Neural cell (in vitro differentiated cells): ENCODE data around the gene NFKBIA. TPM values are rescaled to one million over a fixed set of nuclear protein-coding genes. Genes with fewer than 3 reads are reported as not detected.
"Not testable (repeated sequence)": the region's sequence is repeated elsewhere in the genome, so short reads cannot be mapped to it uniquely, and the experiment has no call there.

Source experiments
- H2AFZ ChIP-seq: fragments of 200-600, 300-800 bp; sonication (generic), shearing (Covaris generic); 2 replicates; pipeline ENCODE4 v1.6.0; 2014; ENCODE audit warnings: low read depth, mild to moderate bottlenecking, antibody characterized with exemption, low read length, moderate library complexity
- H3F3A ChIP-seq: fragments of 200-600 bp; shearing (Covaris generic); 2 replicates; pipeline ENCODE4 v1.6.1; 2016; ENCODE audit warnings: mild to moderate bottlenecking, moderate library complexity, mixed read lengths, antibody characterized with exemption, low read length; ENCODE audit not compliant: insufficient read depth, poor library complexity, severe bottlenecking
- H3K27ac ChIP-seq: fragments of 200-600, 300-800 bp; sonication (generic), shearing (Covaris generic); 2 replicates; pipeline ENCODE4 v1.5.1; 2014; ENCODE audit warnings: mild to moderate bottlenecking, low read length, moderate library complexity
- H3K27me3 ChIP-seq: fragments of 300-800, 200-600 bp; sonication (generic), shearing (Covaris generic); 2 replicates; pipeline ENCODE4 v1.6.0; 2014; ENCODE audit warnings: mild to moderate bottlenecking, low read depth, low read length, moderate library complexity; ENCODE audit not compliant: insufficient read depth
- H3K36me3 ChIP-seq: fragments of 300-800, 200-600 bp; sonication (generic), shearing (Covaris generic); 2 replicates; pipeline ENCODE4 v1.5.1; 2014; ENCODE audit warnings: mild to moderate bottlenecking, antibody characterized with exemption, low read length, moderate library complexity; ENCODE audit not compliant: insufficient read depth
- H3K4me2 ChIP-seq: fragments of 300-800, 200-600 bp; sonication (generic), shearing (Covaris generic); 2 replicates; pipeline ENCODE4 v1.6.0; 2014; ENCODE audit warnings: mild to moderate bottlenecking, low read length
- H3K4me3 ChIP-seq: fragments of 300-800, 200-600 bp; sonication (generic), shearing (Covaris generic); 2 replicates; pipeline ENCODE4 v1.5.1; 2014; ENCODE audit warnings: mild to moderate bottlenecking, low read length, moderate library complexity
- H3K79me2 ChIP-seq: fragments of 200-600 bp; shearing (Covaris generic); replicated peaks from 2 replicates; pipeline ENCODE4 v1.6.0; 2014; ENCODE audit warnings: mild to moderate bottlenecking, low read length, moderate library complexity; ENCODE audit not compliant: insufficient read depth
- H3K9ac ChIP-seq: fragments of 300-800, 200-600 bp; sonication (generic), shearing (Covaris generic); 2 replicates; pipeline ENCODE4 v1.6.1; 2016; ENCODE audit warnings: mild to moderate bottlenecking, low read length, mixed read lengths
- H3K9me2 ChIP-seq: fragments of 200-600 bp; shearing (Covaris generic); 2 replicates; pipeline ENCODE4 v1.6.1; 2016; ENCODE audit warnings: mild to moderate bottlenecking, low read length, mixed read lengths; ENCODE audit not compliant: insufficient read depth
- H3K9me3 ChIP-seq: fragments of 200-600, 300-800 bp; sonication (generic), shearing (Covaris generic); 2 replicates; pipeline ENCODE4 v1.6.1; 2016; ENCODE audit warnings: mild to moderate bottlenecking, mixed run types, low read length, moderate library complexity, mixed read lengths
- H4K20me1 ChIP-seq: fragments of 200-600 bp; shearing (Covaris generic); 2 replicates; pipeline ENCODE4 v1.6.1; 2016; ENCODE audit warnings: mild to moderate bottlenecking, mixed run types; ENCODE audit not compliant: insufficient read depth
- CTCF ChIP-seq: fragments of 450-650 bp; IDR thresholded peaks from 2 replicates; pipeline ENCODE4 v1.5.1; 2014; ENCODE audit warnings: antibody characterized with exemption, mild to moderate bottlenecking, moderate library complexity; ENCODE audit not compliant: poor library complexity, severe bottlenecking
- EP300 ChIP-seq: fragments of 450-650 bp; conservative IDR thresholded peaks from 2 replicates; pipeline ENCODE4 v1.6.1; 2014; ENCODE audit warnings: antibody characterized with exemption, mild to moderate bottlenecking, moderate library complexity; ENCODE audit not compliant: poor library complexity, severe bottlenecking
- EZH2 ChIP-seq: fragments of 200-600, 300-800 bp; shearing (Covaris generic), sonication (generic); IDR thresholded peaks from 2 replicates; pipeline ENCODE4 v1.6.1; 2014; ENCODE audit warnings: antibody characterized with exemption, low read length, borderline replicate concordance, mild to moderate bottlenecking; ENCODE audit not compliant: insufficient read depth, poor library complexity, severe bottlenecking
- MXI1 ChIP-seq: fragments of 450-650 bp; conservative IDR thresholded peaks from 2 replicates; pipeline ENCODE4 v1.6.1; 2014; ENCODE audit warnings: antibody characterized with exemption, mild to moderate bottlenecking; ENCODE audit not compliant: poor library complexity, severe bottlenecking
- POLR2AphosphoS5 ChIP-seq: IDR thresholded peaks from 2 replicates; pipeline ENCODE4 v1.6.1; 2012
- RAD21 ChIP-seq: fragments of 450-650 bp; conservative IDR thresholded peaks from 2 replicates; pipeline ENCODE4 v1.6.1; 2014; ENCODE audit warnings: antibody characterized with exemption, mild to moderate bottlenecking, moderate library complexity
- REST ChIP-seq: IDR thresholded peaks from 2 replicates; pipeline ENCODE4 v1.6.1; 2012; ENCODE audit warnings: borderline replicate concordance
- SMC3 ChIP-seq: fragments of 450-650 bp; conservative IDR thresholded peaks from 2 replicates; pipeline ENCODE4 v1.6.1; 2014; ENCODE audit warnings: antibody characterized with exemption, mild to moderate bottlenecking, moderate library complexity; ENCODE audit not compliant: poor library complexity
- TAF1 ChIP-seq: IDR thresholded peaks from 2 replicates; pipeline ENCODE4 v1.6.1; 2012; ENCODE audit warnings: low read depth
- polyA plus RNA-seq: library from polyadenylated mRNA; depleted of rRNA; stranded (reverse); fragments of >200 nt; gene quantifications from 2 replicates; pipeline ENCODE4 v1.2.3, GENCODE V29; 2014

NFKBIA gene
- polyA plus RNA-seq, 1 donor from 2014 or later: 48.8 TPM

- no peaks in the 10 kb centered on the region for H4K20me1 ChIP-seq
- no peak overlapping the region for H3K4me2 ChIP-seq
- no peaks in the 10 kb centered on the region for H3F3A ChIP-seq
- TF ChIP-seq SMC3 (no peak), EZH2 (no peak), RAD21 (no peak), POLR2AphosphoS5 (no peak), EP300 (no peak), REST (no peak), TAF1 (no peak), MXI1 (no peak), CTCF (no peak)
- no peak overlapping the region for H3K27ac ChIP-seq
- H3K36me3 ChIP-seq: no peaks in the 10 kb centered on the region
- no peak overlapping the region for H2AFZ ChIP-seq
- peaks cover 6% of the 10 kb centered on the region for H3K79me2 ChIP-seq
- no peaks in the 10 kb centered on the region for H3K9me2 ChIP-seq
- H3K4me3 ChIP-seq: no peak overlapping the region
- H3K9ac ChIP-seq: no peak overlapping the region
- no peaks in the 10 kb centered on the region for H3K9me3 ChIP-seq
- no peaks in the 10 kb centered on the region for H3K27me3 ChIP-seq
These were observed 6.4 kb downstream of the NFKBIA start for GRCh38 chr14:35398071-35398584.

- not testable (repeated sequence) for H3K36me3 ChIP-seq, H3K9ac ChIP-seq, H3K9me3 ChIP-seq, H3K79me2 ChIP-seq, H3K4me3 ChIP-seq, H3K27me3 ChIP-seq, H3K4me2 ChIP-seq, H3K27ac ChIP-seq, H4K20me1 ChIP-seq, H2AFZ ChIP-seq, H3F3A ChIP-seq, H3K9me2 ChIP-seq
These were observed 7.9 kb downstream of the NFKBIA start for GRCh38 chr14:35396610-35397009.

GRCh38 chr14:35395283-35395682 is 9.3 kb downstream of the NFKBIA start:
- Histone ChIP-seq H3K4me3 (no peak overlapping the region), H3K9me3 (no peaks in the 10 kb centered on the region), H3K9me2 (no peaks in the 10 kb centered on the region), H4K20me1 (no peaks in the 10 kb centered on the region), H3K36me3 (no peaks in the 10 kb centered on the region), H2AFZ (no peak overlapping the region), H3K27ac (no peak overlapping the region), H3K9ac (no peak overlapping the region), H3K4me2 (no peak overlapping the region), H3F3A (no peaks in the 10 kb centered on the region), H3K79me2 (no peaks in the 10 kb centered on the region), H3K27me3 (no peaks in the 10 kb centered on the region)
- TF ChIP-seq EP300: no peak
- no peak for TF ChIP-seq REST
- no peak for TF ChIP-seq TAF1
- no peak for TF ChIP-seq EZH2
- no peak for TF ChIP-seq MXI1
- TF ChIP-seq CTCF: no peak
